ENCODE results near the gene TBC1D1.

TBC1D1 gene

DNA sequence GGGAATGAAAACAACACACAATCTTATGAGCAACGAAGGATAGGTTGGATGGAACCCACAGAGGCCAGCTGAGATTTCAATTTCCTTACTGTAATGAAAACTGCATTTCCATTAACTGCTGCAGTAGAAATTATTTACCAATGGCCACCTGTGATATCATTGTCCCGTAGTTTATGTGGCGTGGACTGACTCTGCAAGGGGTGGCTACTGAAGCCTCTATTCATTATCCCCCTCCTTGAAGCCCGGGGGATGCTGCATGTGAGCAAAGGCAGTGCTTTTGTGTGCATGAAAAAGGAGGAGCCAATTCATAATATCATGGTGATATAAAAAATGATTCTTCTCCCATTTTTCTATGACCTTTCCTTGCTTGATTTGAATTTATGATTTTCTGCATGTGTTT lies 277.1 kb downstream of the TBC1D1 start:
- DNase-seq (ENCODE audit: low read depth in 2 of 2), result no peak

GRCh38 chr4:38169524-38169923 lies 278.6 kb downstream of the TBC1D1 start:
- no peak for DNase-seq (ENCODE audit: low read depth in 2 of 2)

- DNase-seq (ENCODE audit: low read depth in 2 of 2), result no peak
These were observed 279.7 kb downstream of the TBC1D1 start for GRCh38 chr4:38170338-38171169.

GRCh38 chr4:38172078-38172477 lies 281.2 kb downstream of the TBC1D1 start:
- no peak for DNase-seq (ENCODE audit: low read depth in 2 of 2)

DNA sequence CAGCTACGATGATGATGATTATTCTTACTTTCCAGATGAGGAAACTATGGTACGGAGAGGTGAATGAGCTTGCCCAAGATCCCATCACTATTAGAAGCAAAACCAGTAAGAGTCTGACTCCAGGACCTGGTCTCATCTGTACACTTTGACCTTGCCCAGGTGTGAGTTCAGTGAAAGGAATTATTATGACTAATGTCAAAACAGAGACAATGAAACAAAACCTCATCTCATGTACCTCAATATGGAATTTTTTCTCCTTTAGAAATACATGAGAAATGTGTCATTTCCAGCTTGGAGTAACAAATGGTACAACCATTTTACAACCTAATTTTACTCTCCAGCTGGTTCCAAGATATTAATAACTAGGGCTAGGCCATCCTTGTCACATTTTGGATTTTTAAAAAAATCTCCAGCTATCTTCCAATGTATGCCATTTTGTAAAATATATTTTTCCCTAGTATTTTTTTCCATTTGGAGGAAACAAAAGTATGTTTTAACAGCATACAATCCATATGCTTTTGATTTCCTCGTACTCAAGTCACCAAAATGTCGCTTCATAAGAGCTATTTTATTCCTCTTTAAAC lies 283.1 kb downstream of the TBC1D1 start:
- DNase-seq (ENCODE audit: low read depth in 2 of 2), result no peak

- no peak for DNase-seq (ENCODE audit: low read depth in 2 of 2)
These were observed 283.9 kb downstream of the TBC1D1 start for GRCh38 chr4:38174801-38175200.

GRCh38 chr4:38176165-38176564 lies 285.3 kb downstream of the TBC1D1 start:
- DNase-seq (ENCODE audit: low read depth in 2 of 2), result no peak

DNA sequence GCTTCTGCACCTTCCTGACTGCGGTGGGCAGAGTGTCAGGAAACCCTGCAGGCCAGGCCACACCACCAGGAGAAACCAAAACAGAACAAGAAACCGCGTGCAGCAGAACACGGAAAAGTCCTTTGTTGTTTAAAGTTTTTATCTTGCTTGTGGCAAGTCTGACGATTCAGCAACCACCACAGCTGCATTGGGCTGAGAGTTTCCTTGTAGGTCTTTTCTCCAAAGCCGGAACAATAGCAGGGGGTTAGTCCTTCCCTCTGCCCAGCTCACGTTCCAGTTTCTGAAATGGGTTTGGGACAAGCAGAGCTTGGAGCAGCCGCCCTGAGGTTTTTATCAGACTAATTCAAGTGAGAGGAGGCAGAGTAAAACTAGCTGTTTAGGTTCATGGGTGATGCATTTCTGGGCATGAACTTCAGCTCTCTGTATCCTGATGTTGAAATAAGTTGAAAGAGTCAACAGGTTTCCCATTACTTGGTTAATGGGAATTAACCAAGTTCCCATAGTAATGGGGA lies 286.2 kb downstream of the TBC1D1 start:
- peak in 1 of 2 donors; percentile 14 for DNase-seq (ENCODE audit: low read depth in 2 of 2)

DNA sequence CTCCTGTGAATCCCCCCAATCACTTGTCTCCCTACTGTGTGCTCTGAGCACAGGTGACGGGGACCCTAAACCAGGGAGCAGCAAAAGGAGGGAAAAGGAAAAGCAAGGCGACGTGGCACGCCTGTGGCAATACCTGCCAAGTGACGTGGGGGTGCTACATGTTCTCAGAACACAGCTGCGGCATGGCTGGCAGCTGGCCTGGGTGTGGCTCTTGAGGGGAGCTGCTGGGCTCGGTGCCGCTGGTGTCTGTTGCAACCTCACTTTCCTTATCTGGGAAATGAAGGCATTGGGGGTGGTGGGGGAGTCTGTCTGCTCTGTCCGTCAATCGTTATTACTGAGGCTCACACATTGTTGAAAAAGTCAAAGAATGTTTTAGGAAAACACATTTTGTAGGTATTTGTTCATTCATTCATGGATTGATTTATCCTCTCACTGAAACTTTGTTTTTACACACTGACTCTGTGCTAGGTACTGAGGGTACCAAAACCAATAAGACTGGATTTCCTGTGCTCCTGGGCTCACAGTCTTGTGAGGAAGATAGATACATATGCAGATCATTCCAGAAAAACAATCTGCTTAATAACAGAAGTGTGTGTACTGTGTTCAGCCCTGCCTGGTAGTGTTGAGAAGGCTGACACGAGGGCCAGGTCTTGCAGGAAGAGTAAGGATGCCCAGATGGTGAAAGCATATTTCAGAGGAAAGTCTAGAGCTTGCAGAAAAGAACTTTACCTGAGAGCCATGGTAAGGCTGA lies 286.9 kb downstream of the TBC1D1 start:
- DNase-seq (ENCODE audit: low read depth in 2 of 2), result no peak

DNA sequence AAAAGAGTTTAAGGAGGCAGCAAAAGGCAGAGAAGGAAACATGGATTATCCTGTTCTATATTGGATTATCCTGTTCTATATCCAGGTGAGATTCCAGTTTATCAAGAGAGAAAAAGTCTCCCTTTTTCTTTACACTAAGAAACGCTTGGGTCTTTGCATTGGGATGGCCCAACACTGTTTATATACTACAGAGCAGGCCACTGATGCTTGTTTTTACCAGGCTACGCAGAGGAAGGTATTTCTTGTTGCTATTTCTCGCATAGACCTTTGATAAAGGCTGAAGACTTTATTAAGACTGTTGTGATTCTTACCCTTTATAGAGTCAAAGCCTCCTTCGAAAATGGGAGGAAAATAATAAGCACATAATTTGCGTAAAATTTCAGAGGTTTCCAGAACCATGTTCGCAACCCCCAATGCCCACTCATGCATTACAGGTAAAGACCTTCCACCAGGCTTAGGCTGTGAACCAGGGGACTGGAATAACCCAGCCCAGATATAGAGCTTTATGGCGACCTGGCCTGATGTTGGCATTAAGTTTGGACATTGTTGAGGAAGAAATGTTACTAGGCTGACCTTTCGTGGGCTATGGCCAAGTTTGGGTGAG lies 287.6 kb downstream of the TBC1D1 start:
- DNase-seq (ENCODE audit: low read depth in 2 of 2), result no peak

- peak; percentile 32 to 62 for DNase-seq (ENCODE audit: low read depth in 2 of 2)
These were observed 288.9 kb downstream of the TBC1D1 start for GRCh38 chr4:38179690-38180377.

DNA sequence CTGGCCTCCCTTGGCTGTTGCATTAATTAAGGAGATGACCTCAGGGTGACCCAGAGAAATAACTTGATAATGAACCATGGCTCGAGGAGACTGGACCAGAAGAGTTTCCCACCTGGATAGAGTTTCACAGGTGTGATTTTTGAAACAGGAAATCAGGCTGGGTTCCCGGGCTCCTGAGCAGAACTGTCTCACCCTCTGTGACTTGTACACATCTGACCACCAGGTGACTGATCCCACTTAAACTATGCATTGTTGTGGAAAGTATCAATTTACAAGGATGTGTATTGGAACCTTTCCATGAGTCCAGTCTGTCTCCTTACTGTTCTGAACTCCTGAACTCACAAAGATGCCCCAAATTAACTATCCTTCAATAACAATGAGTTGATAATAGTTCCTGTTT lies 289.6 kb downstream of the TBC1D1 start:
- no peak for DNase-seq (ENCODE audit: low read depth in 2 of 2)

- DNase-seq (ENCODE audit: low read depth in 2 of 2), result no peak
These were observed 290.4 kb downstream of the TBC1D1 start for GRCh38 chr4:38181286-38181685.

- DNase-seq (ENCODE audit: low read depth in 2 of 2), result no peak
These were observed 291.6 kb downstream of the TBC1D1 start for GRCh38 chr4:38182334-38182998.

DNA sequence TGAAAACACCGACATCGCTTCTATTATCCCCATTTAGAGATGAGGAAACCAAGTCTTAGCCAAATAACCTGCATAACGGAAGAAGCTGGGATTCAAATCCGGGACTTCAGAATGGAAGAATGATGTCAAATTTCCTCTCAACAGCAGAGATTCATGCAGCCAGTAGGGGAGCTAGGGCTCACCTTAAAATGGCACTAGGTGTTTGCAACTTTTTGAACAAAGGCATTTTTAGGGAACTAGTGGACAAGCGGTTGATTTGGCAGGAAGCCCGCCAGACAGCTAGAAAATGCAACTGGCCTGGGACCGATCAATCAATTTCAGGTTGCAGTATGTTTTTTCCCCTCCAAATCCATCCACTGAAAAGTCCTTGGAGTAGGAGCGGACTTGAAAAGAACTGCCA lies 293.5 kb downstream of the TBC1D1 start:
- no peak for DNase-seq (ENCODE audit: low read depth in 2 of 2)

DNA sequence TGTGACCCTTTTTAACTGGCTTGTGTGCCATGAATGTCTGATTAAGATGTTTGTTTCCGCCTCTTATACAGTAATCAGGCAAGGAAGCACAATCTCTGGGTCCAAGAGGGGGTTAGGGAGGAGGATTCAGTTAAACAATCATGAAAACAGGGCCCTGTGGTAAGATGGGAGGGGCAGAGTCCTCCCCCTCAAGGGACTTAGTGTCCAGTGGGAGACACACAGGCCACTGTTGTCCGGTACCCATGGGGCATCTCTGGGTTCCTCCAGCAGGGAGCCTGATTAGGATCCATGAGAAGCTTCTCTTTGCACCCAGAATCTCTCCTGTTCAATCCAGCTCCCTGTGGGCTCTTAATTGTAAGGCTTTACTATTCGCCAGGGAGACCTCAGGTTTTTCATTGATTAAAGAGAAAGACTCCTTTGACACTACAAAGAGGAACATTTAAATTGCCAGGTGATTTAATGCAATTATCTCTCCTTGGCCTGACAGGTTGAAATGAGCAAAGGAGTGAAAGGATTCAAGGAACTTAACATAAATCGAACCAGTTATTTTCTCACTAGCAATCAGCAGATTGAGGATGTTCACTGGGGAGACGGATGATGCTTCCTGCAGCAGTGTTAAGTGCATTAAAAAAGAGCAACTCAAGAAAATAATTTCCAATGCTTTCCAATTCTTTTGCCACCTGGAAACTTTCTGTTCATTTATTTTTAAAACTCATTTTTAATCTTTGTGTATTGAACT lies 294.7 kb downstream of the TBC1D1 start:
- no peak for DNase-seq (ENCODE audit: low read depth in 2 of 2)

DNA sequence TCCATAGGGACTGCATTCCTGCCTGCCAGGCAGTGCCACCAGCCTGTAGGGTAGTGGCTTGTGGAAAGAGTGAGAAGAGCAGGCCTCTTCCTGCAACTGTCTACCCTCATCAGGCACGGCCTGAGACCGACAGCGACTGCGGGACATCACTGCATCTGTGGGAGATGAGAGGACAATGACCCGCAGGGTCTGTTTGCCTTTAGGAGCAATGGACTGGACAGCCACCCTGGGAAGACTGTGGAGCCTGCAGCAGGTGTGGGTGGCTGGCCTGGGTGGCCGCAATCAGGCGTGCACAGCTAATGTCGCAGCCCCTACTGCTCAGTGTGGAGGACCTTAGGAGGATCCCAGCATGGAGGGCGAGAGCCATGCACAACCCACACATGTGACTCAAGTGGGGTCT lies 297.3 kb downstream of the TBC1D1 start:
- DNase-seq (ENCODE audit: low read depth in 2 of 2), result no peak

DNA sequence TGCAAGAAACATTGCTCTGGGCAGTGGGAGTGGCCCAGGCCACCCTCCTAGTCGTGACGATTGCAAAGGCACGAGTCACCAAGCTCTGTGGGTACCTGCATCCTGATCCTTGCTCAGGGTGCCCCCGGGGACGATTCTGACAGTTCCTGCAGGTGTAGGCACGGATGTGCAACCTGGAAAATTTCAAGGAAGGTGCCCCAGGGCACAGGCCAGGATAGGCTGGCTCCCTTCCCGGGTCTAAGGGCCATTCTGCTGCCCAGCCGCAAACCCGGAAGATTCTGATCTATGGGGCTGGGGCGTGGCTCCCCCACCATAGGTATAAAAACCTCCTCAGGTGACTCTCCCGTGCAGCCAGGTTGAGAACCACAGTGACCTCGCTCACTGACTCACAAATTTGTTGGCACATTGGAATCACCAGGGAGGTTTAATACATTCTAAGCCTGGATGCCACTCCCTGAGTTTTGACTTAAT lies 297.8 kb downstream of the TBC1D1 start:
- DNase-seq (ENCODE audit: low read depth in 2 of 2), result no peak
